ENCODE measurements around the gene CNTN4. TPM values are rescaled to one million over a fixed set of nuclear protein-coding genes. Genes with fewer than 3 reads are reported as not detected.

CNTN4 gene
- total and polyA plus RNA-seq, 2 donors (not counting 3 experiments of a cell fraction or from before 2014, with no cell fraction given) = not detected

GRCh38 chr3:2680236-2680635 is 581.6 kb downstream of the CNTN4 start:
- ChIA-PET POLR2A (no interaction called here), CTCF (no interaction called here)
- no peaks in the 10 kb centered on the region for H3K27me3 ChIP-seq (ENCODE audit: control insufficient read depth in 2 of 2, insufficient read depth in 2 of 2, low read length in 2 of 2)
- H3K9ac ChIP-seq (replicated peaks; ENCODE audit: extremely low read depth, insufficient read depth, low read length) = no peak overlapping the region
- TF ChIP-seq EZH2 (IDR thresholded peaks at IDR 0.05; ENCODE audit: borderline replicate concordance, low read depth, low read length, severe bottlenecking) (no peak), CTCF (IDR thresholded peaks at IDR 0.05; ENCODE audit: extremely low read depth in 1 of 2, insufficient read depth in 1 of 2, low read depth in 1 of 2, low read length in 2 of 2) (no peak), POLR2AphosphoS5 (IDR thresholded peaks at IDR 0.05; ENCODE audit: insufficient read depth, low read depth, low read length) (no peak)
- no peaks in the 10 kb centered on the region for H3K9me1 ChIP-seq (replicated peaks; ENCODE audit: control insufficient read depth, extremely low read depth, insufficient read depth, low read length)
- dilution Hi-C loops (cut with MboI; ENCODE audit: extremely low pct_ligation_motif_present, low sequenced_read_pairs) (no loop called here), intact Hi-C loops (cut with micrococcal nuclease) (no loop called here)
- no TSS peak for BruUV-seq (replicated peaks)
- H2AFZ ChIP-seq (ENCODE audit: low read depth, low read length) = no peak overlapping the region
- no peak overlapping the region for H3K4me2 ChIP-seq (ENCODE audit: insufficient read depth, low read length)
- no peak overlapping the region for H3K27ac ChIP-seq (ENCODE audit: insufficient read depth, low read depth, low read length)
- H3K36me3 ChIP-seq (ENCODE audit: control insufficient read depth in 2 of 2, extremely low read depth in 1 of 2, insufficient read depth in 2 of 2, low read length in 2 of 2) = no peaks in the 10 kb centered on the region
- no peak overlapping the region for H3K4me3 ChIP-seq (replicated peaks in 1 of 3; ENCODE audit: insufficient read depth in 1 of 3, low read depth in 1 of 3, low read length in 3 of 3)
- no peaks in the 10 kb centered on the region for H4K20me1 ChIP-seq (replicated peaks; ENCODE audit: control insufficient read depth, extremely low read depth, insufficient read depth, low read length)
- DNase-seq (ENCODE audit: low read depth, low spot score) = no peak
- no peaks in the 10 kb centered on the region for H3K79me2 ChIP-seq (ENCODE audit: control insufficient read depth, insufficient read depth, low read length)
- H3K9me3 ChIP-seq (replicated peaks; ENCODE audit: control insufficient read depth, insufficient read depth, low read length) = no peaks in the 10 kb centered on the region
- no peak for FAIRE-seq
- H3K4me1 ChIP-seq (ENCODE audit: control insufficient read depth, extremely low read depth, insufficient read depth, low read length) = no peaks in the 10 kb centered on the region

DNA sequence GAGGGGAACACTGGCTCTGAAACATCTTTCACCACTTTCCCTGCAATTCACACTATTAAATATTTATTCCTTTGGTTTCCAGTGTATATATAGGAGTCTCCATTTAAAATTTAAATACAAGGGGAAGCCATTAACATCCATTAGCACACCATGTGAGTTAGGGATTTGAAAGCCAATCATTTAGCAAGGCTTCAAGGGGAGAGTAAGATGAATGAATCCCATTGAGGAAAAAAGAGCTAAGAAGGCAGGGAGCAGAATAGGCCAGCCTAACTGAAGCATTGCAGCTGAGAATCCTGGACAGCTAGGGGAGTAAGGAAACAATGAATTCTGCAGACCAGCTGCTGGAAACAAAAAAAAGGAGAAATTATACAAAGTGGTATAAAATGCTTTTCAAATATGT is 585.4 kb downstream of the CNTN4 start:
- no peak overlapping the region for H2AFZ ChIP-seq (ENCODE audit: low read depth, low read length)
- H3K9me1 ChIP-seq (replicated peaks; ENCODE audit: control insufficient read depth, extremely low read depth, insufficient read depth, low read length) = no peaks in the 10 kb centered on the region
- DNase-seq (ENCODE audit: low read depth, low spot score) (no peak), FAIRE-seq (no peak)
- no peak overlapping the region for H3K27ac ChIP-seq (ENCODE audit: insufficient read depth, low read depth, low read length)
- no peaks in the 10 kb centered on the region for H3K36me3 ChIP-seq (ENCODE audit: control insufficient read depth in 2 of 2, extremely low read depth in 1 of 2, insufficient read depth in 2 of 2, low read length in 2 of 2)
- ChIA-PET POLR2A (no interaction called here), CTCF (no interaction called here)
- no TSS peak for BruUV-seq (replicated peaks)
- H3K79me2 ChIP-seq (ENCODE audit: control insufficient read depth, insufficient read depth, low read length) = no peaks in the 10 kb centered on the region
- H3K27me3 ChIP-seq (ENCODE audit: control insufficient read depth in 2 of 2, insufficient read depth in 2 of 2, low read length in 2 of 2) = no peaks in the 10 kb centered on the region
- H3K9ac ChIP-seq (replicated peaks; ENCODE audit: extremely low read depth, insufficient read depth, low read length) = no peak overlapping the region
- no peaks in the 10 kb centered on the region for H4K20me1 ChIP-seq (replicated peaks; ENCODE audit: control insufficient read depth, extremely low read depth, insufficient read depth, low read length)
- dilution Hi-C loops (cut with MboI; ENCODE audit: extremely low pct_ligation_motif_present, low sequenced_read_pairs) = no loop called here
- H3K4me2 ChIP-seq (ENCODE audit: insufficient read depth, low read length) = no peak overlapping the region
- TF ChIP-seq GATA2 (IDR thresholded peaks at IDR 0.05; ENCODE audit: insufficient read depth, insufficient read length, low read depth, low read length) (no peak), MYC (IDR thresholded peaks at IDR 0.05; ENCODE audit: low read depth, low read length) (no peak), JUN (IDR thresholded peaks at IDR 0.05; ENCODE audit: borderline replicate concordance, insufficient read depth, insufficient read length, low read depth) (no peak), POLR2AphosphoS5 (IDR thresholded peaks at IDR 0.05; ENCODE audit: insufficient read depth, low read depth, low read length) (no peak)
- intact Hi-C loops (cut with micrococcal nuclease) = no loop called here
- no peaks in the 10 kb centered on the region for H3K9me3 ChIP-seq (replicated peaks; ENCODE audit: control insufficient read depth, insufficient read depth, low read length)
- H3K4me1 ChIP-seq (ENCODE audit: control insufficient read depth, extremely low read depth, insufficient read depth, low read length) = no peaks in the 10 kb centered on the region
- no peak overlapping the region for H3K4me3 ChIP-seq (replicated peaks in 1 of 3; ENCODE audit: insufficient read depth in 1 of 3, low read depth in 1 of 3, low read length in 3 of 3)

All from endothelial cell of umbilical vein (primary cell).